Calu3 (cell line): ENCODE data around the gene ITIH4. TPM values are rescaled to one million over a fixed set of nuclear protein-coding genes. Genes with fewer than 3 reads are reported as not detected.

Experiments used
- BruUV-seq: library from RNA; stranded (reverse); fragments of 400-500 nt; replicated peaks from 2 replicates; lab custom pipeline; 2021; lab: Mats Ljungman, UMichigan
- CTCF ChIA-PET: fragments of 300-600 bp; sonication (Branson Sonifier 250); formaldehyde crosslinking; loops from one replicate; lab custom pipeline; 2022; ENCODE audit warnings: antibody characterized with exemption; lab: Charles Lee
- DNase-seq: peaks from one replicate; pipeline ENCODE4 v3.0.0; 2022
- H3K27ac Mint-ChIP-seq: one replicate; pipeline ENCODE4 v1.8.0; 2022; ENCODE audit warnings: mixed read lengths; ENCODE audit not compliant: unreplicated experiment
- H3K27me3 Mint-ChIP-seq: one replicate; pipeline ENCODE4 v1.8.0; 2022; ENCODE audit warnings: mixed read lengths; ENCODE audit not compliant: unreplicated experiment
- H3K36me3 Mint-ChIP-seq: one replicate; pipeline ENCODE4 v1.8.0; 2022; ENCODE audit warnings: mild to moderate bottlenecking, moderate library complexity, mixed read lengths; ENCODE audit not compliant: insufficient read depth, unreplicated experiment
- H3K4me1 Mint-ChIP-seq: one replicate; pipeline ENCODE4 v1.8.0; 2022; ENCODE audit warnings: mild to moderate bottlenecking, low read depth, mixed read lengths; ENCODE audit not compliant: unreplicated experiment
- H3K4me3 Mint-ChIP-seq: one replicate; pipeline ENCODE4 v1.8.0; 2022; ENCODE audit warnings: mild to moderate bottlenecking, low read depth, moderate library complexity, mixed read lengths; ENCODE audit not compliant: unreplicated experiment
- H3K9me3 Mint-ChIP-seq: one replicate; pipeline ENCODE4 v1.8.0; 2022; ENCODE audit warnings: low read depth, mixed read lengths; ENCODE audit not compliant: unreplicated experiment
- CTCF ChIP-seq: fragments of 200-600 bp; IDR thresholded peaks from one replicate; pipeline ENCODE4 v1.8.0; 2022; ENCODE audit warnings: antibody characterized with exemption; ENCODE audit not compliant: unreplicated experiment
- intact Hi-C: fragments of 100-400 bp; cut with micrococcal nuclease; formaldehyde crosslinking; loops from one replicate; pipeline ENCODE4 v1.10.0; 2022; ENCODE audit not compliant: unreplicated experiment
- total RNA-seq: library from RNA; stranded (reverse); gene quantifications from 2 replicates; pipeline ENCODE4 v1.2.3, GENCODE V29; 2022

Gene ITIH4
- total RNA-seq, 1 experiment from 2014 or later, result 3.0 TPM

DNA sequence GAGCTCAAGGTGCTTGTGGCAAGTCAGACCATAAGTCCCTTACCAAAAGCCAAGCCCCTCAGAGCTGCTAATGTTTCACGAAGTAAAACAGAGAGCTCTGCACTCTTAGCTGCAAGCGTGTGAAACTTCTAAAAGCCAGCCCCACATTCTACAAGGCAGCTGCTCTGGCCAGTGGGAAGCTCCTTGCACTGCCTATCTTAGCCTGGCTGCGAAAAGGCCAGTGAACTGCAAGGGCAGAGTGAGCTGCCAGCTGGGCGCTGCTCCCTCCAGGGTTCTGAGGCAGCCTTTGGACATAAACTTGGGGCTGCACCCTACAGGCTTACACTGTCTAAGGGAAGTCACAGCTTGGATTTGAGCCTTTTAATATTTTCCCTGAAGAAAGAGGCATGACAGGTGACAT, 6.5 kb upstream of the ITIH4 start:
- H3K27me3 Mint-ChIP-seq, result no peaks in the 10 kb centered on the region
- no peak overlapping the region for H3K27ac Mint-ChIP-seq
- TF ChIP-seq CTCF, result no peak
- H3K36me3 Mint-ChIP-seq, result no peaks in the 10 kb centered on the region
- H3K4me3 Mint-ChIP-seq, result no peak overlapping the region
- H3K4me1 Mint-ChIP-seq, result no peaks in the 10 kb centered on the region
- intact Hi-C loops, result no loop called here
- no peak for DNase-seq
- BruUV-seq, result no TSS peak
- H3K9me3 Mint-ChIP-seq, result no peaks in the 10 kb centered on the region
- CTCF ChIA-PET, result interaction anchor here (0.5 to 1.1 kb wide), 2 partner anchors 10 to 44 kb away, joined by 3 to 4 read pairs; no protein-coding TSS in a partner anchor

- H3K36me3 Mint-ChIP-seq, result no peaks in the 10 kb centered on the region
- no peak overlapping the region for H3K27ac Mint-ChIP-seq
- DNase-seq, result no peak
- intact Hi-C loops, result no loop called here
- no TSS peak for BruUV-seq
- CTCF ChIA-PET, result interaction anchor here (1.1 kb wide), 1 partner anchor 9 kb away, joined by 3 read pairs; no protein-coding TSS in a partner anchor
- no peak overlapping the region for H3K4me3 Mint-ChIP-seq
- H3K9me3 Mint-ChIP-seq, result no peaks in the 10 kb centered on the region
- H3K27me3 Mint-ChIP-seq, result no peaks in the 10 kb centered on the region
- H3K4me1 Mint-ChIP-seq, result peaks cover 3% of the 10 kb centered on the region
- TF ChIP-seq CTCF, result no peak
These were observed 6.0 kb upstream of the ITIH4 start for GRCh38 chr3:52836471-52836845.

DNA sequence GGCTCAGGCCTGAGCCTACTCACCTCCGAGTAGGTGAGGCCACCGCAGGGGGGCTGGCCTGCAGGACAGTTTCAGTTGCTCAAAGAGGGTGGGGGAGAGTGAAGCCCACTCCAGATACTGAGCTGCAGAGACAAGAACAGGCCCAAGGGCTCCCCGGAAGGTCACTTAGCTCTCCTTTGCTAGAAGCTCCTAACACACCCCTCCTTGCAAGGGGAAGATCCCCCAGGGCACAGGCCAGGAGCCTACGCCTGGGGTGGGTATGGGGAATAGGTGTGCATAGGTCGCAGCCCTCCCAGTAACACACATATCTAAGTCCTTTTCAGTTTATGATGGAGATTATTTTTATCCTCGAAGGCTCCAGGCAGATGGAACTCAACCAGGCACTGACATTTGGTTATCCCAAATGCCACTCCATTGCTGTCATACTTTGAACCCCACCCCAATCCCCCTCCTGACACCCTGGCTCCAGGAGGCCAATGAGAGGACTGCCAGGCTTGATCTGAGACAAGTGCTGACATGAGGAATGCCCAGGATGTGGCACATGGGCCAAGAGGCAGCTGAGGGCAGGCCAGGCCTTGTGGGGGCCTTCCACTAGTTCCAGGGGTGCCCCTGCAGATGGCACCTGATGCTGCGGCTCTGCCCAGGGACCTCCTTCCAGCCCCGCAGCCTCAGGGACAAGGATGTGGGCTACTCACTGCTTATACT, 5.4 kb upstream of the ITIH4 start:
- TF ChIP-seq CTCF, result no peak
- no TSS peak for BruUV-seq
- H3K4me3 Mint-ChIP-seq, result no peak overlapping the region
- no peaks in the 10 kb centered on the region for H3K36me3 Mint-ChIP-seq
- no peak overlapping the region for H3K27ac Mint-ChIP-seq
- intact Hi-C loops, result no loop called here
- CTCF ChIA-PET, result no interaction called here
- peaks cover 8% of the 10 kb centered on the region for H3K4me1 Mint-ChIP-seq
- no peaks in the 10 kb centered on the region for H3K27me3 Mint-ChIP-seq
- no peak for DNase-seq
- no peaks in the 10 kb centered on the region for H3K9me3 Mint-ChIP-seq

GRCh38 chr3:52834871-52835501, 4.5 kb upstream of the ITIH4 start, which contains the start of gene MUSTN1:
Gene MUSTN1 (minus strand): TSS chr3:52835019. CDS start chr3:52834948, 71 bp downstream.
- BruUV-seq, result no TSS peak
- Mint-ChIP-seq H3K4me1 (peaks cover 14% of the 10 kb centered on the region), H3K27ac (no peak within 1 kb of the TSS)

More at GRCh38 chr3:52834871-52835501, 4.5 kb upstream of the ITIH4 start, which contains the start of gene MUSTN1:
- Mint-ChIP-seq H3K4me3 (no peak within 1 kb of the TSS), H3K9me3 (no peaks in the 10 kb centered on the region), H3K36me3 (no peaks in the 10 kb centered on the region), H3K27me3 (no peaks in the 10 kb centered on the region)
- no peak for TF ChIP-seq CTCF
- intact Hi-C loops, result no loop called here
- no peak for DNase-seq
- CTCF ChIA-PET, result no interaction called here
